A549 treated with GW870086 at 1 μM for 4 hours (cell line): Measurements from ENCODE around the gene IFNA8. TPM values are rescaled to one million over a fixed set of nuclear protein-coding genes. Genes with fewer than 3 reads are reported as not detected.

Experiments used
- total RNA-seq: library from RNA; stranded (reverse); fragments of 200-300 nt; extraction: Qiagen RNA extraction; gene quantifications from 5 replicates; pipeline ENCODE4 v1.2.3, GENCODE V29; 2022; ENCODE audit warnings: low read depth

IFNA8 gene
- total RNA-seq, result not detected in 5 replicates

DNA sequence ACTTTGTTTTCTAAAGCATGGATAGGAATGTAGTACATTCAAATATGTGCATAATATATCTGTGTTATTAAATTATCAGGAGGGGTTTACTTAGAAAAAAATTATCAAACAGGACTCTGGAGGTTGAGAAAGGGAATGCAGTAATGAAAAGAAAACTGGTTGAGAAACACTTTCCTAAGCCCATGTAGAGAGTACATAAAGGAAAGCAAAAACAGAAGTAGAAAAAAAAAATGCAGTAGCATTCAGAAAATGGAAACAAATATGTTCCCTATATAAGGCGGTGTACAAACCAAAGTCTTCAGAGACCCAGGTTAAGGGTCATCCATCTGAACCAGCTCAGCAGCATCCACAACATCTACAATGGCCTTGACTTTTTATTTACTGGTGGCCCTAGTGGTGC is at the start of gene IFNA8:
TSS of gene IFNA8 (plus strand) at position 301 of the 400 bp plus-strand sequence. CDS start at position 361, 60 bp downstream.

GRCh38 chr9:21367957-21368356 is 41.0 kb upstream of the IFNA8 start, which contains the start of gene IFNA13:
IFNA13 (minus strand) TSS chr9:21368057; CDS start chr9:21368010, 47 bp downstream.

GRCh38 chr9:21385131-21385670 is 23.7 kb upstream of the IFNA8 start, which contains the start of gene IFNA2:
IFNA2 (minus strand) TSS chr9:21385398; CDS start chr9:21385329, 69 bp downstream.

DNA sequence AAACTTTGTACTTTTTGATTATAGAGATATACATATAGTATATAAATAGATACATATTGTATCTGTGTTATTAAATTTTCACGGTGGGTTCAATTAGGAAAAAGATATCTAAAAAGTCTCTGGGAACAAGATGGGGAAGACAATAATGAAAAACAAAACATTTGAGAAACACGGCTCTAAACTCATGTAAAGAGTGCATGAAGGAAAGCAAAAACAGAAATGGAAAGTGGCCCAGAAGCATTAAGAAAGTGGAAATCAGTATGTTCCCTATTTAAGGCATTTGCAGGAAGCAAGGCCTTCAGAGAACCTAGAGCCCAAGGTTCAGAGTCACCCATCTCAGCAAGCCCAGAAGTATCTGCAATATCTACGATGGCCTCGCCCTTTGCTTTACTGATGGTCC is 31.2 kb downstream of the IFNA8 start, which contains the start of gene IFNA1:
TSS of gene IFNA1 (plus strand) at position 301 of the 400 bp plus-strand sequence. CDS start at position 370, 69 bp downstream.

Other genes with a start within 250 kb of the IFNA8 start
- gene IFNA21, start 242.5 kb upstream of the IFNA8 start, total RNA-seq, result not detected in 5 replicates
- not detected in 5 replicates for gene IFNA4, start 221.5 kb upstream of the IFNA8 start, total RNA-seq
- gene IFNA7, start 206.9 kb upstream of the IFNA8 start, total RNA-seq, result not detected in 5 replicates
- not detected in 5 replicates for gene IFNA10, start 202.0 kb upstream of the IFNA8 start, total RNA-seq
- gene IFNA16, start 191.8 kb upstream of the IFNA8 start, total RNA-seq, result not detected in 5 replicates
- gene IFNA17, start 180.9 kb upstream of the IFNA8 start, total RNA-seq, result not detected in 5 replicates
- not detected in 5 replicates for gene IFNA14, start 169.1 kb upstream of the IFNA8 start, total RNA-seq
- gene IFNA5, start 103.8 kb upstream of the IFNA8 start, total RNA-seq, result not detected in 5 replicates
- gene KLHL9, start 73.7 kb upstream of the IFNA8 start, total RNA-seq, result 13.3 to 20.5 TPM (median 18.6 TPM) in 5 replicates
- not detected in 5 replicates for gene IFNA6, start 58.2 kb upstream of the IFNA8 start, total RNA-seq
- not detected in 5 replicates for gene IFNA13, start 41.1 kb upstream of the IFNA8 start, total RNA-seq
- not detected in 5 replicates for gene IFNA2, start 23.7 kb upstream of the IFNA8 start, total RNA-seq
- not detected in 5 replicates for gene IFNA1, start 31.3 kb downstream of the IFNA8 start, total RNA-seq
- gene IFNE, start 73.2 kb downstream of the IFNA8 start, total RNA-seq, result 1.1 to 1.7 TPM (median 1.4 TPM) in 5 replicates